ENCODE data around the gene NATD1.
"Not testable (repeated sequence)": the region's sequence is repeated elsewhere in the genome, so short reads cannot be mapped to it uniquely, and the experiment has no call there.

NATD1 gene

DNA sequence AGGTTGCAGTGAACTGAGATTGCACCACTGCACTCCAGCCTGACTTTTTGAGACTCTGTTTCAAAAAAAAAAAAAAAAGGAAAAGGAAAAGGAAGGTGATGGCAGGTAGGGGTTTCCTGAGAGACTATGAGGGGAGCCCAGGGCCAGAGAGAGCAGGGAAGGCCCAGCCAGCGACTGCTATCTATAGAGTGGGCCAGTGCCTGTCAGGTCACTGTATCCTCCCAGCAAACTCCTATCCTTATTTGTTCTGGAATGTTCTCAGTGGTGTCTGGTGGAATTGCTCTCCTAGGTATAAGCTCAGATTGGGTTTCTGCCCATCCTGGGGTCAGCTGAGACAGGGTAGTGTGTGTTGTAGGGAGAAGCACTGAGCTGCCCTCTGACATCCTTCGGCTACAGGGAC lies 24.4 kb downstream of the NATD1 start:
- H3K36me3 ChIP-seq (ENCODE audit: insufficient read depth, low read length) = no peaks in the 10 kb centered on the region
- no peak overlapping the region for H3K4me3 ChIP-seq (ENCODE audit: low read length, poor library complexity, severe bottlenecking)
- H3F3A ChIP-seq (ENCODE audit: low read depth) = no peaks in the 10 kb centered on the region
- TF ChIP-seq, protein P1, sequence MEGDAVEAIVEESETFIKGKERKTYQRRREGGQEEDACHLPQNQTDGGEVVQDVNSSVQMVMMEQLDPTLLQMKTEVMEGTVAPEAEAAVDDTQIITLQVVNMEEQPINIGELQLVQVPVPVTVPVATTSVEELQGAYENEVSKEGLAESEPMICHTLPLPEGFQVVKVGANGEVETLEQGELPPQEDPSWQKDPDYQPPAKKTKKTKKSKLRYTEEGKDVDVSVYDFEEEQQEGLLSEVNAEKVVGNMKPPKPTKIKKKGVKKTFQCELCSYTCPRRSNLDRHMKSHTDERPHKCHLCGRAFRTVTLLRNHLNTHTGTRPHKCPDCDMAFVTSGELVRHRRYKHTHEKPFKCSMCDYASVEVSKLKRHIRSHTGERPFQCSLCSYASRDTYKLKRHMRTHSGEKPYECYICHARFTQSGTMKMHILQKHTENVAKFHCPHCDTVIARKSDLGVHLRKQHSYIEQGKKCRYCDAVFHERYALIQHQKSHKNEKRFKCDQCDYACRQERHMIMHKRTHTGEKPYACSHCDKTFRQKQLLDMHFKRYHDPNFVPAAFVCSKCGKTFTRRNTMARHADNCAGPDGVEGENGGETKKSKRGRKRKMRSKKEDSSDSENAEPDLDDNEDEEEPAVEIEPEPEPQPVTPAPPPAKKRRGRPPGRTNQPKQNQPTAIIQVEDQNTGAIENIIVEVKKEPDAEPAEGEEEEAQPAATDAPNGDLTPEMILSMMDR (conservative IDR thresholded peaks at IDR 0.05; ENCODE audit: low read length) = no peak
- no peak for TF ChIP-seq EZH2phosphoT487 (IDR thresholded peaks at IDR 0.05; ENCODE audit: borderline replicate concordance)
- no peak overlapping the region for H3K9ac ChIP-seq (ENCODE audit: low read depth, low read length, poor library complexity, severe bottlenecking)
- H3K27me3 ChIP-seq (ENCODE audit: insufficient read depth, low read length, poor library complexity, severe bottlenecking) = no peaks in the 10 kb centered on the region
- H2AFZ ChIP-seq (ENCODE audit: low read length) = no peak overlapping the region
- H3K4me1 ChIP-seq (ENCODE audit: insufficient read depth, low read length, poor library complexity, severe bottlenecking) = no peaks in the 10 kb centered on the region
- H3K9me2 ChIP-seq (replicated peaks; ENCODE audit: low read depth, low read length) = no peaks in the 10 kb centered on the region
- H4K20me1 ChIP-seq (ENCODE audit: insufficient read depth, low read length, poor library complexity, severe bottlenecking) = no peaks in the 10 kb centered on the region
- no peaks in the 10 kb centered on the region for H3K79me2 ChIP-seq (ENCODE audit: insufficient read depth, low read length)
- no peaks in the 10 kb centered on the region for H3K9me3 ChIP-seq (ENCODE audit: insufficient read depth, low read depth, low read length)
- no peak overlapping the region for H3K4me2 ChIP-seq (ENCODE audit: low read depth, low read length, poor library complexity, severe bottlenecking)

DNA sequence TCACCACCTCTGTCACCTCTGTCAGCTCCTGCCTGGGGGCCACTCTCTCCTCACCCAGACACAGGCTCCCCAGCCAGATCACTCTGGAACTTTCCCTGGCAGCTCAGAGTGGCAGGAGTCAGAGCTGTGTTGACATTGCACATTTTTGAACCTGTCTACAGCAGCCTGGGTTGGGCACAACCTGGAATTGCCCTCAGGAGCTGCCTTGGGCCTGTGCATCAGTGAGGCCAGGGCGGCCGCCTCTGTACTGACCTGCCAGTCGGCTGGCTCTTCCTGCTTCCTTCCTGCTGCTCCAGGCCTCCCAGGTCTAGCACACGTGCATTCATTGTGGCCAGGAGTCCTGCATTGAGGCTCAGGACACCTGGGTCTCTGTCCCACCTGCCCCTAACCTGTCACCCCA lies 25.1 kb downstream of the NATD1 start:
- Histone ChIP-seq H3K79me2 (ENCODE audit: insufficient read depth, low read length) (no peaks in the 10 kb centered on the region), H3K4me2 (ENCODE audit: low read depth, low read length, poor library complexity, severe bottlenecking) (no peak overlapping the region), H2AFZ (ENCODE audit: low read length) (no peak overlapping the region), H3K9me2 (replicated peaks; ENCODE audit: low read depth, low read length) (no peaks in the 10 kb centered on the region), H3K27me3 (ENCODE audit: insufficient read depth, low read length, poor library complexity, severe bottlenecking) (no peaks in the 10 kb centered on the region), H3K36me3 (ENCODE audit: insufficient read depth, low read length) (no peaks in the 10 kb centered on the region), H3K9ac (ENCODE audit: low read depth, low read length, poor library complexity, severe bottlenecking) (no peak overlapping the region), H3K4me3 (ENCODE audit: low read length, poor library complexity, severe bottlenecking) (no peak overlapping the region), H3F3A (ENCODE audit: low read depth) (no peaks in the 10 kb centered on the region), H4K20me1 (ENCODE audit: insufficient read depth, low read length, poor library complexity, severe bottlenecking) (no peaks in the 10 kb centered on the region), H3K4me1 (ENCODE audit: insufficient read depth, low read length, poor library complexity, severe bottlenecking) (no peaks in the 10 kb centered on the region), H3K9me3 (ENCODE audit: insufficient read depth, low read depth, low read length) (no peaks in the 10 kb centered on the region)
- TF ChIP-seq EZH2phosphoT487 (IDR thresholded peaks at IDR 0.05; ENCODE audit: borderline replicate concordance) = no peak
- TF ChIP-seq, protein P1 (conservative IDR thresholded peaks at IDR 0.05; ENCODE audit: low read length) = no peak

DNA sequence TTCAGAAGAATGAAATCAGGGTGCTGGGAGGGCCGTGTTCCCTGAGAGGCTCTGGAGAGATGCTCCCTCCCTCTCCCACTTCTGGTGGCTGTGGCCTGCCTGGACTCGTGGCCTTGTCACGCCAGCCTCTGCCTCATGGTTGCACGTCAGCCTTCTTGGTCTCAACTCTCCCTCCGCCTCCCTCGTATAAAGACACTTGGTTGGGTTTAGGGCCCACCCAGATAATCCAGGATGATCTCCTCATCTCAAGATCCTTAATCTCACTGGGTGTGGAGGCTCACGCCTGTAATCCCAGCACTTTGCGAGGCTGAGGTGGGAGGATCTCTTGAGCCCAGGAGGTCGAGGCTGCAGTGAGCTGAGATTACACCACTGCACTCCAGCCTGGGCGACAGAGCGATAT lies 25.9 kb downstream of the NATD1 start:
- H3K4me2 ChIP-seq (ENCODE audit: low read depth, low read length, poor library complexity, severe bottlenecking); H3K27me3 ChIP-seq (ENCODE audit: insufficient read depth, low read length, poor library complexity, severe bottlenecking); H2AFZ ChIP-seq (ENCODE audit: low read length); H3K4me1 ChIP-seq (ENCODE audit: insufficient read depth, low read length, poor library complexity, severe bottlenecking); H3K9me3 ChIP-seq (ENCODE audit: insufficient read depth, low read depth, low read length); H3K36me3 ChIP-seq (ENCODE audit: insufficient read depth, low read length); H3F3A ChIP-seq (ENCODE audit: low read depth); H3K9ac ChIP-seq (ENCODE audit: low read depth, low read length, poor library complexity, severe bottlenecking); H4K20me1 ChIP-seq (ENCODE audit: insufficient read depth, low read length, poor library complexity, severe bottlenecking); H3K79me2 ChIP-seq (ENCODE audit: insufficient read depth, low read length); H3K9me2 ChIP-seq (replicated peaks; ENCODE audit: low read depth, low read length); H3K4me3 ChIP-seq (ENCODE audit: low read length, poor library complexity, severe bottlenecking): not testable (repeated sequence)

DNA sequence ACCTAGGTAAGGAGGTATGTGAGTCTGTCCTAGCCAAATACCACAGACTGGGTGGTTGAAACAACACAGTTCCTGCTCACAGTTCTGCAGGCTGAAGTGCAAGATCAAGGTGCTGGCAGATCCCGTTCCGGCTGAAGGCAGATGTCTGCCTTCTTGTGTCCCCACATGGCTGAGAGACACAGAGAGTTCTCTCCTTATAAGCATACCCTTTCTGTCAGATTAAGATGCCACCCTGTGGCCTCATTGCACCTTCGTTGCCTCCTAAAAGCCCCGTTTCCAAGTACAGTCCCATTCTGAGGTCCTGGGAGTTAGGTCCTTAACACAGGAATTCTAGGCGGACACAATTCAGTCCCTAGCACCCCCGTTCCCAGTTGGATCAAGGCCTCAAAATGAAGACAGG lies 30.1 kb downstream of the NATD1 start:
- TF ChIP-seq EZH2phosphoT487 (IDR thresholded peaks at IDR 0.05; ENCODE audit: borderline replicate concordance) = no peak
- TF ChIP-seq, protein P1 (conservative IDR thresholded peaks at IDR 0.05; ENCODE audit: low read length) = no peak
- Histone ChIP-seq H3K4me1 (ENCODE audit: insufficient read depth, low read length, poor library complexity, severe bottlenecking) (no peaks in the 10 kb centered on the region), H3K79me2 (ENCODE audit: insufficient read depth, low read length) (no peaks in the 10 kb centered on the region), H3F3A (ENCODE audit: low read depth) (no peaks in the 10 kb centered on the region), H3K4me3 (ENCODE audit: low read length, poor library complexity, severe bottlenecking) (no peak overlapping the region), H3K27me3 (ENCODE audit: insufficient read depth, low read length, poor library complexity, severe bottlenecking) (no peaks in the 10 kb centered on the region), H4K20me1 (ENCODE audit: insufficient read depth, low read length, poor library complexity, severe bottlenecking) (no peaks in the 10 kb centered on the region), H2AFZ (ENCODE audit: low read length) (no peak overlapping the region), H3K9me3 (ENCODE audit: insufficient read depth, low read depth, low read length) (no peaks in the 10 kb centered on the region), H3K9ac (ENCODE audit: low read depth, low read length, poor library complexity, severe bottlenecking) (no peak overlapping the region), H3K9me2 (replicated peaks; ENCODE audit: low read depth, low read length) (no peaks in the 10 kb centered on the region), H3K4me2 (ENCODE audit: low read depth, low read length, poor library complexity, severe bottlenecking) (no peak overlapping the region), H3K36me3 (ENCODE audit: insufficient read depth, low read length) (no peaks in the 10 kb centered on the region)
